Keratinocyte (primary cell): ENCODE measurements around the gene CHD9.

ENCODE experiments used
- CTCF ChIP-seq, 3 experiments: IDR thresholded peaks in 1 of 3; conservative IDR thresholded peaks in 1 of 3; optimal IDR thresholded peaks in 1 of 3; 2 replicates in 2 of 3; 3 replicates in 1 of 3; pipeline versions ENCODE3 to v1.5.1; 2011; ENCODE audit warnings: low read length in 3 of 3, mild to moderate bottlenecking in 3 of 3, moderate library complexity in 2 of 3, control low read depth in 1 of 3, inconsistent platforms in 1 of 3; ENCODE audit not compliant: insufficient read depth in 2 of 3; ENCODE audit errors: extremely low read depth in 1 of 3
- EZH2 ChIP-seq: IDR thresholded peaks from one replicate; pipeline ENCODE4 v1.6.1; 2012; ENCODE audit warnings: inconsistent platforms, mild to moderate bottlenecking, low read length, moderate library complexity

- TF ChIP-seq CTCF (optimal IDR thresholded peaks at IDR 0.05 in 1 of 3, IDR thresholded peaks at IDR 0.05 in 1 of 3, conservative IDR thresholded peaks at IDR 0.05 in 1 of 3; ENCODE audit: extremely low read depth in 1 of 3, insufficient read depth in 2 of 3, low read length in 3 of 3) (no peak), EZH2 (no peak)
Measured at GRCh38 chr16:53123747-53124146, 69.0 kb downstream of the CHD9 start.
